Urothelium cell line (cell line): ENCODE measurements around the gene ATG2B.

Experiments
- DNase-seq: peaks from one replicate; pipeline ENCODE4 v3.0.0; 2011; ENCODE audit warnings: low spot score, mixed read lengths
- FAIRE-seq: peaks from 2 replicates; lab custom pipeline; 2011; peaks lifted over from hg19 to GRCh38; lab: Jason Lieb, UNC

Gene ATG2B

DNA sequence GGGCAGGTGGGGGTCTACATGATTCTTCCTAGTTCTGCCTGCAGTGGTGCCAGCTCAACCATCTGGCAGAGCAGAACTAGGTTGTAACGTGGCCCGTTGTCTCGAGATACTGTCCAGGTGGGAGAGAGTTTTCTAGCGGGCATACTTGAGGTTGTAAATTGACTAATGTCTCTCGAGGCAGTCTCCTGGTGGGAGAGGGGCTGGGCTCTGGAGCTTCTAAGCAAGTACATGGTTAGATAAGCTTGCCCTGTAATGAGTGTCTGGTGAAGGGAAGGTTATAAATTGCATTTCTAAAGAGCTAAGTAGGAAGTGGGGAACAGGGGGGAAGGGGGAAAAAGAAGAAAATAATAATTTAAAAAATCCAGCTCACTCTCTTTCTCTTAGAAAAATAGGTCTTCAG, 89.0 kb downstream of the ATG2B start:
- no peak for FAIRE-seq
- DNase-seq = no peak

DNA sequence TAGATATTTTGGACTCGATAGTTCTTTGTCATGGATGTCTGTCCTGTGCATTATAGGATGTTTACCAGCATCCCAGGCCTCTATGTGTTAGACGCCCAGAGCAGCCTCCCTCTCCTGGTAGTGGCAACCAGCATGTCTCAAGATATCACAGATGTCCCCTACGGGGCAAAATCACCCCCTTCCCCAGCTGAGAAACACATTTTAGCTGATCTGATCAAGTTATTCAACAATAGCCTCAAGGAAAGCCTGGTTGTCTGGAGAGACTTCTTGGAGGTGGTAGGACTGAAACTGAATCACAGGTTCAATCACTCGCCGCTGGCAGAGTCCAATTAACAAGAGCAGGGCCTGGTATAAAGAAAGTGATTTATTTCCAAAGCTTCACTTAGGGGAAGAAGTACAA, 89.5 kb downstream of the ATG2B start:
- FAIRE-seq (no peak), DNase-seq (no peak)

DNA sequence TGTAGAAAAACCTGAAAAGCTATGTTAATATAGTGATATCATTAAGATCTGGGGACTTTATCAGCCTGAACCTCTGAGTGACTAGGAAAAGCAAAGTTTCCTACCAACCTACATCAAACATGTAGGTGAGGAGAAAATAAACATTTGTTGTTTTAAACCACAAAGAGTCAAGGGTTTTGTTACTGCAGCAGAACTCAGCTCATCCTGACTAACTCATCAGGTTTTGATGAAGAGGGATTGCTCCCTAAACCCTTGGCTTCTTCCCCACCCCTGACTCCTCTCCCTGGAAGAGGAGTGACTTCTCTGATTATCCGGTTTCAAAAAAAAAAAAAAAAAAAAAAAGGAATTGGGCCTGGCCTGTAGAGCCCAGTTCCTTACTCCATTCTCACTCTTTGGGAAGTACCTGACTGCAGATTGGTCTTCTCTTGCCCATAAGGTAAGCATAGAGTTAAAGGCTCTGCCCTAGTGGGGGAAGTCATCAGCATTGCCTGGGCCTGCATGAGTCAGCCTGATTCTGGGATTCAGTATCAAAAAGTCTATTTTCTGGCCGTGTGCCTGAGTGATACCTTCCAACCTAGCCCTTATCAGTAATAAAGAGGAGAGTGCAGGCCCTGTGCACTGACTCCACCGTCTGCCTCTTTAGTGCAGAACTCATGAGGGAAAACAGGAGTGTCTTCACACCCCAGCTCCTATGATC, 90.2 kb downstream of the ATG2B start:
- FAIRE-seq = no peak
- no peak for DNase-seq

DNA sequence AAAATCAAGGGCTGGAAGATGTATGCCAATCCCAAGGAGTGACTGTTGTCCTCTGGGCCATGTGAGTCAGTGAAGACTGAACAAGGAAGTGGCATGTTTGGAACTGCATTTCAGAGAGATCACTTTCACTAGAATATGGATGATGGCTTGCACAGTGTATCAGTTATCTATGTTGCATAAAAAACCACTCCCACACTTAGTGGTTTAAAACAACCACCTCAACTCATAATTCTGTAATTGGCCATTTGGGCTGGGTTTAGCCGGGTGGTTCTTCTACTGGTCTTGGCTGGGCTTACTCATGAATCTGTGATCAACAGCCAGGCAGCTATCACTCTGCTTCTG, 91.7 kb downstream of the ATG2B start:
- FAIRE-seq (no peak), DNase-seq (no peak)

DNA sequence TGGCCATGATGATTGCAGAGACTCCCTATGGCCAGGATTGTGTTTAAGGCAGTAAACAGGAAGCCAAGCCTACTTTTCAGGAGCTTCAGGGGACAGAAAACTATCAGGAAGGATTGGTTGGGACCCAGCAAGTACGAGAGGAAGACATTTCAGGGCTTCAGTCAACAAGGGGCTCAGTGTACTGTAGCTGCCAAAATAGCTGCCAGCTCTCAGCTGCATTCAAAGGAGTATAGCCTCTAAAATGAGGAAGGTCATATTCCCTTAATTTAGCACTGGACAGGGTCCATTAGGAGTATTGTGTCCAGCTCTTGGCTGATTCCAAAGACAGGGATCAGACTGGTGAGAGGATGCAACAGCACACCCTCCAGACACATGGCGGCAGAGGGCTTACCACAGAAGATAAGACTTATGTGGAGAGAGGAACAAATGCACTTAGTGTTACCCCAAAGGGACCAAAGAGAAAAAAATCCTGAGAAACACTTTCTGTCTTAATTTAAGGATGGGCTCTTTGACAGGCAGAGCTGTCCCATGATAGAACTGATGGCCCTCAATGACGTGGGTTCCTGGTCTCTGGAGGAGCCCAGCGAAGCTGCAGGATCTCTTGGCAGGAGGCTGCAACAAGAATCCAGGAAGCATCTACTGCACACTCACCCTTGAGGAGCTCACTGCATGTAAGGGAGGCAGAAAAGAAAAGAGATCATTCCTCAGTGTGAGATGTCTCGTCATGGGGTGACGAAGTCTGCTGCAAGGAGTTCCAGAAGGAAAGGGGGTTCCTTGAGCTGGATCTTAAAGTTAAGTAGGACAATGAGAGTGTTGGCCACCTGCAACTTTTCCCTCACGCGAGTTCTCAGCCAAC, 92.3 kb downstream of the ATG2B start:
- FAIRE-seq = no peak
- DNase-seq = no peak

DNA sequence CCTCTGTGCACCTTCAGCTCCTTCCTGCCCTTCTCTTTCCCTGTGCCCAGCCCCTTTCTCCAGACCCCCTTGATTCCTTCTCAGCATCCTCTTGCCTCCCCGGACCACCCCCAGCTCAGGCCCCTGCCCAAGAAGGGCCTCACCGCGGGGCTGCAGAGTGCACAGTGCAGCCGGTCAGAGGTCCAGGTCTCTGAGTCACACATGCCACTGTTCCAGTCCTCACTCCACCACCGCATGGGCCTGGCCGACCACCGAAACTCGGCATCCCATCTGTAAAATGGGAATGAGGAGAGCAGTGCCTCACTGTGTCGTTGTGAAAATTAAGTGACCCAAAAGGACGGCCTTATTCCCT, 93.8 kb downstream of the ATG2B start:
- no peak for DNase-seq
- no peak for FAIRE-seq

DNA sequence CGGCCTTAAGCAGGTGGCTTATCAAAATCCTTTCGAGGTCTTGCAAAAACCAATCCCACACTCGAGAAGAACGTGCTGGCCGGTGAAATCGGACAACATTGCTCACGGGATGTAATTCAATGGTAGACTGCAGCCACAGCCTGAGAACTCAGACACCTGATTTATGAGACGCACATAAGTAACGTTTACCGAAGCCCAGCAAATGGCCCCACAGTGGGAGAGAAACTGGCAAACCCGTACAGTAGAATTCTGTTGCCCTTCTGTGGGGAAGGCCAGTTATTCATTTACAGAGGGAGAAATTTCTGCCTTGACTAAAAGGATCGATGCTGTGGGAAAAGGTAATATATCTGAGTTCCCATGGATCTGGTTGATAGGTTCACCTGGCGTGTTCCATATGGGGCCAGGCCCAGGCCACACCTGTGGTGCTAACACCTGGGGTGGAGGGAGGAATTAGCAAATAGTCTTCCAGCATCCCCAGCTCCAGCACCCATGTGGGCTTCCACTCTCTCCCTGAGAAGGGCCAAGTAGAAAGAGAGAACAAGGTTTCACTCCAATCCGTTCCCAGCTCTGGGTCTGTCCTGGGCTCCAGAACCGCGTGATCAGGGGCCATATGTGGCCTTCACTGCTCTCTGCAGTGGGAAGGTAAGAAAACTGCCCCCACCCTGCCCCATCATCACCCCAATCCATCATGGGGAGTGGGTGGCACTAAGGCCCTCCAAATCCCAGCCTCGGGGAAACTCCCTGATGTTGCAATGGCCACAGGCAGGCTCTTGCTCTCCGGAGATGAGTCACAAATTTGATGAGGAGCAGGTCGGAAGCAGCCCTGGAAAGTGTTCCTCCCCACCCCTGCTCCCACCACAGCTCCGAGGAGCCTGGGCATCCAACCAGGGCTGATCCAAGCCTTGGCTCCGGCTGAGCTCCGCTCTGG, 94.4 kb downstream of the ATG2B start:
- FAIRE-seq = no peak
- peak; percentile 73 for DNase-seq

DNA sequence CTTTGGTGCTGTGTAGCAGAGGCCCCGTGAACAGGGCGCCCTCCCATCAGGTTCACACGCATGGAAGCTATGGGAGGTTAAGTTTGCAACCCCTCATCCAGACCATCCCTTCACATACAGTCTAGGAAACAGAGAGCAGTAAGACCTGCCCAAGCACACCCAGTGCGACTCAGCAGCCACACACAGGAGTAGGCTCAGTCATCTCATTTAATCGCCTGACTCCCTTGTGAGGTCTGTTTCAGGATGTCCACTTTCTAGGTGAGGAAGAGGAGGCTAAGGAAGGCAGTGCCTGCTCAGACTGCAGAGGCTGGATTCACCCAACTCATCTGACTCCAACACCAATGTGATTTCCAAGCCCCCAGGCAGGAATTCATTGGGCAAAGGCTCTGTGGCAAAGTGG, 95.2 kb downstream of the ATG2B start:
- DNase-seq (no peak), FAIRE-seq (no peak)

DNA sequence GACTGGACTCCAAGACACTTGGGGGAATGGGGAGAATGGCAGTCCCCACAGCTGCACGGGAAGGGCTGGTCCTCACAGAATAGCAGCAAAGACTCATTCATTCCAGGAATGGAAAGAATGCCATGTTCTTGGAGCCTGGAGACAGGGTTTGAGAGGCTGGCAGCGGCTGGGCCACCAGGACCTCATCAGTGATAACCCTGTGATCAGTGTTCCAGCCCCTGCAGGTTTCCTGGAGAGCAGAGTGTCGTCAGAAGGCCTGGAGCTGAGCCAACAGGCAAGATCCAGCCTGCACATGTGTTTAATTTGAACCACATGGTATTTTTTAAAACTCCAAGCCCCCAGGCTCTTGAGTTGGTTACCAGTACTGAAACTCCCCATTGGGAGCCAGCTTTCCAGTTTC, 95.8 kb downstream of the ATG2B start:
- DNase-seq (no peak), FAIRE-seq (no peak)

DNA sequence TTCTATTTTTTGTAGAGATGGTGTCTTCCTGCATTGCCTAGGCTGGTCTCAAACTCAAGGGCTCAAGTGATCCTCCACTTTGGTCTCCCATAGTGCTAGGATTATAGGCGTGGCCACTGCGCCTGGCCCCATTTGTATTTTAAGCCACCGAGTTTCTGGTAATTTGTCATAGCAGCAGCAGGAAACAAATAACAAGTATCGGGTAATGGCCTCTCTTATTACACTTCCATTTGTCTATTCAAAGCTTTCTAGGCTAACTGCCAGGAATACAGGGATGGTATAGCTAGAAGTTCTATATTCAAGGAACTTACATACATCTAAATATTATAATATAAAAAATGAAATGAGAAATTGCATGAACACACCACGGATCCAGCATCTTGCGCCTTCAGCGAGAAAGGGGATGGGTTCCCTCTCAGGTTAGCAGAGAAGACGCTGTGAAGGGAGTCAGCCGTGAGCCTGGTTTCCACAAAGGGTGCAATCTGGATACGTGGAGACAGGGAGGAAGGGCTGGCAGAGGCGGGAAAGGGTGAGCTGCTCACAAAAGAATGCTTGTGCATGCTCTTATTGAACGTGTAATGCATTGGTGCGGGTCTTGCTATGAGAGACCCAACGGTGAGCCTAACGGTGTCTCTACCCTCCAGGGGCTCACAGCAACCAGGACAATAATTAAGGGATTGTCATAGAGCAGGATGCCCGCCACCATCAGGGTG, 97.6 kb downstream of the ATG2B start:
- DNase-seq (no peak), FAIRE-seq (no peak)

DNA sequence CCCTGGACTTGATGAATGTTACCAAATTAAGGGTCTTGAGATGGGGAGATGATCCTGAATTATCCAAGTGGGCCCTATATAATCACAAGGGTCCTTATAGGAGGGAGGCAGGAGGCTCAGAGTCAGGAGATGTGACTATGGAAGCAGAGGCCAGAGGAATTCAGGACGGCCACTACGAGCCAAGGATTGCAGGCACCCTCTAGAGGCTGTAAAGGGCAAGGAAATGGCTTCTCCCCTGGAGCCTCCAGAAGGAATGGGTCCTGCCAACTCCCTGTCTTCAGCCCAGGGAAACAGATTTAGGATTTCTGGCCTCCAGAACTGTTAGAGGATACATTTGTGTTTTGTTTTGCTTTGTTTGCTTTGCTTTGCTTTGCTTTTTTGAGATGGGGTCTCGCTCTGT, 98.3 kb downstream of the ATG2B start:
- FAIRE-seq (no peak), DNase-seq (no peak)

DNA sequence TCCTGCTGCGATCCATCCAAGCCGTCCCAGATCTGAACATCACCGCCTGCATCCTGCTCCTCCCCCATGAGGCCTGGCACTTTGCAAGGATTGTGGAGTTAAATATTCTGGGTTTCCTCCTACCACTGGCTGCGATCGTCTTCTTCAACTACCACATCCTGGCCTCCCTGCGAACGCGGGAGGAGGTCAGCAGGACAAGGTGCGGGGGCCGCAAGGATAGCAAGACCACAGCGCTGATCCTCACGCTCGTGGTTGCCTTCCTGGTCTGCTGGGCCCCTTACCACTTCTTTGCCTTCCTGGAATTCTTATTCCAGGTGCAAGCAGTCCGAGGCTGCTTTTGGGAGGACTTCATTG, 99.0 kb downstream of the ATG2B start:
- DNase-seq = no peak
- no peak for FAIRE-seq

DNA sequence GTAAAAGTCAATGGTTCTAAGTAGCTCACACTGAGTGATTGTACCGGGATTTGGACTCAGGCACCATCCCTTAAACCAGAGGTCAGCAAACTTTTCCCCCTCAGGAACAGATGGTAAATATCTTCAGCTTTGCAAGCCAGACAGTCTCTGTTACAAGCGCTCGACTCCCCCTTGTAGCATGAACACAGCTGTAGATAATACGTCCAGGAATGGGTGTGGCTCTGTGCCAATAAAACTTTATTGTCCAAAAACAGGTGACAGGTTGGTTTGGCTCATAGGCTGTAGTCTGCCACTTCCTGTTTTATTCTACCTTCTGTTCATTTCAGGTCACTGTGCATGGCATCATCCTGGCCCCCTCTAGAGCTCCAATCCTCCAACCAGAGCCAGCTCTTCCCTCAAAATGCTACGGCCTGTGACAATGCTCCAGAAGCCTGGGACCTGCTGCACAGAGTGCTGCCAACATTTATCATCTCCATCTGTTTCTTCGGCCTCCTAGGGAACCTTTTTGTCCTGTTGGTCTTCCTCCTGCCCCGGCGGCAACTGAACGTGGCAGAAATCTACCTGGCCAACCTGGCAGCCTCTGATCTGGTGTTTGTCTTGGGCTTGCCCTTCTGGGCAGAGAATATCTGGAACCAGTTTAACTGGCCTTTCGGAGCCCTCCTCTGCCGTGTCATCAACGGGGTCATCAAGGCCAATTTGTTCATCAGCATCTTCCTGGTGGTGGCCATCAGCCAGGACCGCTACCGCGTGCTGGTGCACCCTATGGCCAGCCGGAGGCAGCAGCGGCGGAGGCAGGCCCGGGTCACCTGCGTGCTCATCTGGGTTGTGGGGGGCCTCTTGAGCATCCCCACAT, 99.6 kb downstream of the ATG2B start:
- FAIRE-seq = no peak
- no peak for DNase-seq

DNA sequence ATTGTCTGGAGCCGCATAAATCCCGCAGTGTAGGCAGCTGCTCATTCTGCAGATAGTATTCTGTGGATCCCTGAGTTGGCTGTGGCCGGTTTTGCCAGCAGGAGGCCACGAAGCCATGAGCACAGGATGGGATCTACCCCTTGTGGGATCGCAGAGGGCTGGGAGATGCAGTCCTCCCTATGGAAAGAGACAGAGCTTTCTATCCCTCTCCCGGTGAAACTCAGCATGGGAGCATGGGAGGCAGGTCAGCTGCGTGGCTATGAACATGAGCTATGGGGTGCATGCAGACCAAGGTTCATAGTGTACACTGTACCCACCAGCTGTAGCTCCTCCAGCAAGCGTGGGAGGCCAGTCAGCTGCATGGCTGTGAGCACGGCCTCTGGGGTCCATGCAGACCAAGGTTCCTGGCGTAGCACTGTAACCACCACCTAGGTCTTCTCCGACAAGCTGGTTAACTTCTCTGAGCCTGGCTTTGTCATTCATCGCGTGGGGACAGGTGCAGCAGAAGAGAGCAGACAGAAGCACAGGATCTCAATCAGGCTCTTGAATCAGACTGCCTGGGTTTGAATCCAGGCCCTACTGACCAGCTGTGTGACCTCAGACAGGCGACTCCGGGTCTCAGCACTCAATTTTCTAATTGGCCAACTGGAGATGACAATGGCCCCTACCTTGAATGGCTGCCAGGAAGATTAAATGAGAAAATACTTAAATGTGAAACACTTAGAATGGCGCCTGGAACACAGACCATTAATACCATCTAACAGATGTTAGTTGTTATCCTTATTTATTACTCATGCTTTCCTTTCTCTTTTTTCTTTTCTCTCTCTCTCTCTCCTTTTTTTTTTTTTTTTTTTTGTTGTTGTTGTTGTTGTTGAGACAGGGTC, 101.1 kb downstream of the ATG2B start:
- no peak for FAIRE-seq
- DNase-seq = no peak

DNA sequence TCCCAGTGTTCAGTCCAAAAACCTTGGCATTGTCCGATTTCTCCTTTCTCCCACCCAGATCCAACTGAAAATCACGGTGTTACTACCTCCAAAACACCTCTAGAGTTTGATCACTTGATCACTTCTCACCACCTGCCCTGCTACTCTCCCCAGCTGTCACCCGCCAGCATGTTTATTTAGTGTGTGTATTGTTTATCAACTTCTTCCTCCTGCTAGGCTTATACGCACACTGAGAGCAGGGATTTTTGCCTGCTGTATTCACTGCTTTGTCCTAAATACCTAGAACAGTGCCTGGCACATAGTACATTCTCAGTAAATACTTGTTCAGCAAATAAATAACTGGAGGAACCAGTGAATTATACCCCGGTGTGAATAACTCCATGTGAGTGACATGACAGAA, 102.1 kb downstream of the ATG2B start:
- FAIRE-seq = no peak
- DNase-seq = no peak

DNA sequence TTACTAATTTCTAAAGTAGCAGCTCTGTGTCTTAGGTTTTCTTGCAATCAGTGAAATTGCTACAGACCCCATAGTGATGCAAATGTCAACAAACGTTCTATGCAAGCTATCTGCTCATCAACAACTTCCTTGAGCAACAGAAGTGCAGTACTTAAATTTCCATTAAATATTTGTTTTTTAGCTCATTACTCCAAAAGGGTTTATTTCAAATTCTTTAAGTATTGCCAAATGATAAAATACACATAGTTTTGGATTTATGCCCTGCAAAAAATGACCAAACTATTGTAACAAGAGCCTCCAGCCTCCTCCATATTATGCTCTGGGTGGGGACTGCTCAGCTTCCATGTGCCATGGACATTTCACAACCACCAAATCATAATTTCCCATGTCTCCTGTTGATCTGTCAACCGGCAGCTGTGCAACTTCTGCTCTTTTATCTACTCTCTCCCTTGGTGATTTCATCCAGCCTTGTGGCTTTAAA, 102.8 kb downstream of the ATG2B start:
- FAIRE-seq (no peak), DNase-seq (no peak)

DNA sequence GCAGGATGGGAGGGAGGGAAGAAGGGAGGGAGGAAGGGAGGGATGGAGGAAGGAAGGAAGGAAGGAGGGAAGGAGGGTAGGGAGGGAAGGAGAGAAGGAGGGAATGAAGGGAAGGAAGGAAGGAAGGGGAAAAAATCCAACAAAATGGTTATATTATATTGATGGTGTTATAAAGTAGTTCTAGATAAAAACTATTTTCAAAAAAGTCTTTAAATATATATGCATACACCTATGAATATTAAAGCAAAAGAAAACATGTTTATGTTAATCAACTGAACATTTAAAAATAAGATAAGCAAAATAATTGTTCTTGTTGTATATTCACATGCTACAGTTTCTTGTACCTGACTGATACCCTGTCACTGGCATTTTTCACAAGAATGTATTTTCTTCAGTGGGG, 105.2 kb downstream of the ATG2B start:
- FAIRE-seq (no peak), DNase-seq (no peak)

DNA sequence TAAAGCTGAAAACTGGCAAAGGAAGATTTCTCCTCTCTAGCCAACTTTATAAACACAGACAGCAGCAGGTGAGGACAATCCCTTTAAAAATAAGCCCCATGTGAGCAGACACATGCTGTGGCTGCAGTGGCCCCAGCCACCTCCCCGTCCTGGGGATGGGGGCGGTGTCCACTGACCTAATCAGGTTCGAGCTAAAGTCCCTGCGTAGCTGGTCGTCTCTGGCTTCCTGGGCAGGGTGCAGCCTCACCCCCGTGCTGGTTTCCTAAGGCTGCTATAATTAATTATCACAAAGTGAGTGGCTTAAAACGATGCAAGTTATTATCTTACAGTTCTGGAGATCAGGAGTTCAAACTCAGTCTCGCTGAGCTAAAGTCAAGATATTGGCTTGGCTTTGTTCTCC, 106.1 kb downstream of the ATG2B start:
- DNase-seq (no peak), FAIRE-seq (no peak)

DNA sequence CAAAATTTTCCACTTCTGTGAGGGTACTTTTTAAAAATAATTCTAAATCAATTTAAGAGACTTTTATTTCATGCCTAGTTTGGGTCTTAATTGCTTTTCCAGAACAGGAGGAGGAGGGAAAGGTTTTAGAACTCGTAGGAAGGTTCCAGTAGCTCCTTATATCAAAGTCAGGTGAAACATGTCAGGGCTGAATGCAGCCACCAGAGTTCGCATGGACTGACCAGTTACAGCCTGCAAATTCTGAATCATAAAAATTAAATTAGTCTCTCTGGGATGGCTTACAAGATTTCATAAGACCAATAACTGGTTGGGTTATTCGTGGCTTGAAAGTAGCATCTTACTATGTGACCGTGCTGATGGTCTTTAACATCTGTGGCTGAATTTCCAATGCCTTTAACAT, 106.7 kb downstream of the ATG2B start:
- DNase-seq (no peak), FAIRE-seq (no peak)
